AG08395 (cell line): ENCODE measurements around the gene ZBTB40.

Source experiments
- DNase-seq: peaks from one replicate; pipeline ENCODE4 v3.0.0; 2012; ENCODE audit warnings: mixed read lengths, low spot score

Gene ZBTB40

DNA sequence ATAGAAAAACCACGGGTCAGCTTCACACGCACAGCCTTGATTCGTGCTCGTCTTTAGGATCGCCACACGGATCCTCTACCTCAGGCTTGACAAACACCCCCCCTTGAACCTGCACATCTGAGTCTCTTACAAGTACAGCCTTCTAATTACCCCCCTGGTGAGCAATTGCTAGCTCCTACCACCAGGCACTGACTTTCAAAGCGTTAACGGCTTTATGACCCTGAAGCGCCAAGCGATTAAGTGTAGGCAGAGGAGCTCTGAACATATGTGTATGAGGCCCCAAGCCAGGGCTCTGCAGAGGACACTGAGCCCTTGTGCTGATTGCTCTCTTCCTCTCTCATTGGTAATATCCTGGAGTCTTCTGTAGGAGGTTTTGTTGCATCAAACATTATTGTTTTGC lies 55.9 kb downstream of the ZBTB40 start:
- DNase-seq, result no peak

DNA sequence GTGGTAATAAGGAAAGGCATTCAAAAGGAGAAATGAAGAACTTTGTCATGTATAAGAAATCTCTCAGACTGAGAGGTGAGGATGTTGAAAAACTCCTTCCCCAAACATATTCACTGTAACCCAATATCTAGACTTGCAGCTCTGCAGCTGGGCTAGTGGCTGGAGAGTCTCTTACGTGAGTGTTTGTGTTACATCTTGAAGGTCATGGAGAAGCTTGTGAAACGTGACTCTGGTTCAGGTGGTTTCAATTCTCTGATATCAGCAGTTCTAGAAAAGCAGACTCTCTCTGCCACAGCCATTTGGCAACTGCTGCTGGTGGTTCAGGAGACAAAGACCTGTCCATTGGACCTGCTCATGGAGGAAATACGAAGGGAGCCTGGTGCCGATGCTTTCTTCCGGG lies 56.7 kb downstream of the ZBTB40 start:
- no peak for DNase-seq

DNA sequence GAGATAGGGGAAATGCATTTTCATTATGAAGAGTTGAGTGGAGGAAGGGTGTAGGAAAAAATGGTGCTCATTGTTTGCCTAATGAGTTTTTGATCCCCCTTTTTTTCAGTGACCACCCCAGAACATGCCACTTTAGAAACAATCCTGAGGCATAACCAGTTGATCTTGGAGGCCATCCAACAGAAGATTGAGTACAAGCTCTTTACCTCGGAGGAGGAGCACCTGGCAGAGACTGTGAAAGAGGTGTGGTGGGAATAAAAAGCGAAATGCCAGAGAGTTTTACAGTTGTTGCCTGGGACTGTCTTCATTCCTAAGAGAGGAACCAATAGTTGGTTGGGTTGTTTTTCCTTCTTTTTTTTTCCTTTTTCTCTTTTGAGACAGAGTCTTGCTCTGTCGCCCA lies 57.3 kb downstream of the ZBTB40 start:
- DNase-seq, result no peak

DNA sequence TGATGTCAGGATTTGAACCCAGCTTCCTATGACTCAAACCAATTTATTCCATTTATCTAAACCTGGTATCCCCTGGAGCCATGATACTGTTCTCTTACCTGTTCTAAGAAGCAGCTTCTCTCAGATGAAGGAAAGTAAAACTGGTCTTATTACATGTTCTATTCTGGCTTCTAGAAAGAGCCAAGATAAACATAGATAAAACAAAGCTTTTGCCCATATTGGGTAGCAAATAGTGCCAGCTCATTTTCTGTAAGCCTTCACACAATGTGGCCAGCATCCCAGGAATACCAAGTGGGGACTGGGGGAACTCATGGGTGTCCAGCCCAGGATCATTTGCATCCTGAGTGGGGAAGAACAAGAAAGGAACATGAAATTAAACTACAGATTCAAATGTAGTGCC lies 58.2 kb downstream of the ZBTB40 start:
- no peak for DNase-seq

DNA sequence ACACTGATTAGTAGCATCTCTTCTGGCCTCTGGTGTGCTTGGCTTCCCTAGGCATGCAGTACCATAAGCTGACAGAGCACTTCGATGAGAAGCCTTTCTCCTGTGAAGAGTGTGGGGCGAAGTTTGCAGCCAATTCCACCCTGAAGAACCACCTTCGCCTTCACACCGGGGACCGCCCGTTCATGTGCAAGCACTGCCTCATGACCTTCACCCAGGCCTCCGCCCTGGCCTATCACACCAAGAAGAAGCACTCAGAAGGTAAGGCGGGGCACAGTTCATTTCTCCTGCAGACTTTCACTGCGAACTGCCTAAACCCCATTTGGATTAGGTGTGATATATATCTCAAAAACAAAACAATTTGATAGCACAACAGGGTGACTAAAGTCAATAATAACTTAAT lies 61.2 kb downstream of the ZBTB40 start:
- no peak for DNase-seq

DNA sequence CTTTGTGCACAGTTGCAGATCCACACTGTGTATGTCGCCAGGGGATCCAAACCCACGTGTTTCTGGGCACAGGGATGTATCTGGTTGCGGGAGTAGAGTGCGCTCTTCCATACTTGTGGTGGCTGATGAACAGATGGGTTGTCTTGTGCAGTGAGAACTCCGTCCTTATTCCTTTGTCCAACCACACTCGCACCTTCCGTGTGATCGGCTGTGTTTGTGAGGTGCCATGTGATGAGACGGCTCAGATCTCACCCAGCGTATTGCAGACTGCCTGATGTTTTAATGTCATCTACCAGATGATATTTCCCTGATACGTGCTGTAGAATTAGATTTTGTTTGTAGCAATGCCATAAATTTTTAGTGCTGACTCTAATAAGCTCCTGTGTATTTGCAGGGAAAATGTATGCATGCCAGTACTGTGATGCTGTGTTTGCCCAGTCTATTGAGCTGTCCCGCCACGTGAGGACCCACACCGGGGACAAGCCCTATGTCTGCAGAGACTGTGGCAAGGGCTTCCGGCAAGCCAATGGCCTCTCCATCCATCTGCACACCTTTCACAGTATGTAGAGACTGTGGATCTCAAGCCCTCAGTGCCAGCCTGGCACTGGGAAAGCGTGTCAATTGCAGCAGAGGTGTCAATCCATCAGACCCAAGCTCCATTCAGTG lies 65.4 kb downstream of the ZBTB40 start:
- no peak for DNase-seq

DNA sequence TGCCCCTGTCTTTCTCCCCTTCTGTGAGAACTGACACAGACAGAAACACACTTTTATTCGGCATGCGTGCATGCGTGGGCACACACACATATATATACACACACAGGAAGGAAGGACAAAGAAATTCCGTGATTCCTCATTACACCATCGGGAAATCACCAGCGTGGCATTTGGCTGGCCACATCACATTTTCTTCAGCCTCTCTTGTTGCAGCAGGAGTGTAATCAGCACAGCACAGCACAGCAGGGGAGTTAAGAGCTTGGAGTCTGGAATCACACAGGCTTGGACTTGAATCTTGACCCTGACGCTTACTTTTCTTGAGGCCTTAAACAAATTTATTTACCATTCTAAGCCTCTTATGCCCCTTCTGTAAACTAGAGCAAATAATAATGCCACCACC lies 66.3 kb downstream of the ZBTB40 start:
- no peak for DNase-seq

DNA sequence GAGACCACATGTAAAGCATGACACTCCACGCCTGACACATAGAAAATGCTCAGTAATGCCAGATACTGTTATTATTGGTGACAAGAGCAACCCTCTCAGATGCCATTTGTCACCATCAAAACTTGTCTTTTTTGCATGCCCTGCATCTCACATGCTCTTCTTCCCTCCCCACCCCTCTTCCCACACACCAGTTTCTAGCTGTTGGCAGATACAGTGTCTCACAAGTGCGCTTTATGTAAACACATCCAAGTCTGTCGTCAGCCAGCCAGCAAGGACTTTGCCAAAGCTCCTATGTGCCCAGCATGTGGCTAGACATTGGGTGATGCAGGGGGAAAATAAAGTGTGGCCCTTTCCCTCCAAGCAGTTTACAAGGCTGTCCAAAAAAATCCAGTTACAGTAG lies 66.7 kb downstream of the ZBTB40 start:
- no peak for DNase-seq

DNA sequence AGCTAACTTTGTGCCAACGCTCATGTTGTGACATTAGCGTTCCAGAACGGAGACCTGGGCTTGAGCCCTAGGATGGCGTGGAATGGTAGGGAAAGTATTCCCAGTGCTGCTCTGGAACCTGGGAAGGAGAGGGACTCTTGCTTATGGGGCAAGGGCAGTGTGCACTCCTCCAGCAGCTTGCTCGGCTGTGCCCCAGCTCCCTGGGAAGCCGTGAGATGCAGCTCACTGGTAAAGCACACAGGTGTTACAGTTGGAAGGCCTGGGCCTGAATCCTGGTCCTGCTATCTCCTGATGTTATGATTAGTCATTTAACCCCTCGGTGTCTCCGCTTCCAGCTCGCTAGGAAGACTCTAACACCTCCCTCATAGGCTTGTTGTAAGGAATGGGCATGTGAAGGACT lies 69.2 kb downstream of the ZBTB40 start:
- DNase-seq, result no peak

DNA sequence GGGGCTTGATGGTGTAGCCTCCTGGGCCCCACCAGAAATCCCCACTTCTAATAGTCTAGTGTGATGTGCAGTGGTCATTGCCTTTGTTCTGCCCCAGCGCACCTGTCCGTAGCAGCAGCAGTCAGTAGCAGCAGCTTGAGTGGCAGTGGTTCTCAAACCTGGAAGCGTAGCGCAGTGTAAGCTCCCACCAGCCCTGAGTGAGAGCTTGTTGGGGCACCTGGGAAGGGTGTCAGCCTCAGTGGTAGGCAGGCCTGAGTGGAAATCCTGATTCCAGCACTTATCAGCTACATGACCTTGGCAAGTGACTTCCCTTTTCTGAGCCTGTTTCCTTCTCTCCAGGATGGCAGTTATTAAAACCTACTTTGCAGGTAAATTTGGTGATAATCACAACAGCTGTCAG lies 70.0 kb downstream of the ZBTB40 start:
- no peak for DNase-seq

DNA sequence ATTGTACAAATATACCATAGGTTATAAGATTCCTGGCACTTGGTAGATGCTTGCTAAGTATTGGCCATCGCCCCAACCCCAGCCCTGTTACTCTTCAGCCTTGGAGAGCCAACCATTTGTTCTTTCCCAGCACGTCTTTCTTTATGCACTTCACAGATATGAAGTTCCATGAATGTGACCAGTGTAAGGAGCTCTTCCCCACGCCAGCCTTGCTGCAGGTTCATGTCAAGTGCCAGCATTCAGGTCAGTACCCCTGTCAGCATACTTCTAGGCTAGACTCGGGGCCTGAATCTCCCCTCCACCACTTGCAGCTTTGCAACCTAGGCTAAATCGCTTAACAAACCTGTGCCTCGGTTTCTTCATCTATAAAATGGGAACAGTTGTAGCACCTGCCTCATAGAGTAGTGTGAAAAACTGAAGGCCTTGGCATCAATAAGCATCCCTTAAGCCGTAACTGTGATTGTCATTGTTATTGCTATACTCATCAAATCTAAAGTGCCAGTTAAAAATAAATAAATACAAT lies 70.6 kb downstream of the ZBTB40 start:
- DNase-seq, result no peak

DNA sequence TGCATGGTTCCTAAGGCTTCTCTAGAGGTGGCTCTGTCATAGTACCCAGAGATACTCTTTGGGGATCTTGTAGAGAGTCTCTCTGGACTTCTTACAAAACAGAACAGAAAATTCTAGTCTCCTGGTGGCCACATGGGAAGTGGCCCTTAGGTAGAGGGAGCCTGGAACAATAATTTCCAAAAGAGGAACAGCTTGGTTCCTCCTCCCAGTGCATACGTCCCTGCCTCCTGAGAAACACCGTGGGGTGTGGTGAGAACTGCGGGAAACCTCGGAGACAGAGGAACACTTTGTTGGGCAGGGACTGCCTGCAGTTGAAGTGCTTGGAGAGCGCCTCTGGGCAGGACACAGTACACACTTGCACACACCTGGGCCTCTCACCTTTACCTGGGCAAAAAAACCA lies 72.8 kb downstream of the ZBTB40 start:
- DNase-seq, result no peak

DNA sequence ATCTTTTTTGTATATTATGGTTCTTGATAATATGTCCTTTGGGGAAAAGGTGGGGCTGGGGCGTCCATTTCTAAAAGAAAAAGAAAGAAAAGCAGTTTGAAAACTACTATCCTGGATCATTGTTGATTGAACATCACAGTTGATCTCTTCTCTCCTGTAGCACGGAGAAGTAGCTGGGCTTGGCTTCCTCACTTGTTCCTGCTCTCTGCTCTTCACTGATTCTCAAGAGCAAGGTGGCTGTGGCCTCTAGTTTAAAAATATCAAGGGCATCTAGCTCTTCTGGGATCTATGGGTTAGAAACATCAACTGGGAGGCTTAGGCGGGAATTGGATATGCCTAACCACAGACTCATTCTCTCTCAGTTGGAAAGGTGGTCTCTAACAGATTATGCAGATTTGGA lies 73.6 kb downstream of the ZBTB40 start:
- no peak for DNase-seq

DNA sequence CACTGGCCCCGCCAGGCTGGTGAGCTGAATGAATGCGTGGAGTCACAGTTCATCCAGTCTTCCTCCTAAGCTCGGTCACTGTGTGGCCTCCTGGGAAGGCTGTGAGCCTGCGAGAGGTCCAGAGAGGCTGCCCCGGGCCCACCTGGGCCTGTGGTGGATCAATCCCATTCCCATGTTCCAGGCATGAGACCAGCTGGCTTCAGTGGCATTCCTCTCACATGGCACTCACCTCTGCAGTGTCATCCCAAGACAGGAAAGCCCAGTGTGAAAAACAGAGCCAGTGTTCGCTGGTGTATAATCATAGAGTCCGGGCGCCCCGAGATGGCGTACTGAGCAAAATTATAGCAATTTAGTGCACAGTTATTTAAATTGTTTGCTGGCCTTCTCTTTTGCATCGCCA lies 74.0 kb downstream of the ZBTB40 start:
- no peak for DNase-seq

DNA sequence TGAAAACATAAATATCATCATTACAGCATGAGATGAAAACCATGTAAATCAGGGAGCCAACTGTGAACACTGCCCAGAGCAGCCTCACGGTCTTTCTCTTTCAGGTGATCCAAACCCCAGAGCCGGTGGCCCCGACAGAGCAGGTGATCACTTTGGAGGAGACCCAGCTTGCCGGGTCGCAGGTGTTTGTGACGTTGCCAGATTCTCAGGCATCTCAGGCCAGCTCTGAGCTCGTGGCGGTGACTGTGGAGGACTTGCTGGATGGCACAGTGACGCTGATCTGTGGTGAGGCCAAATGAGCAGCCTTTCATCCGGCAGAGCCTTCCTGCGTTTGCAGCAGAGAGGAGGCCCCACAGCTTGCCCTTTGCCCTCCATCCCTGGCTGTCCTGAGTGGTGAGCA lies 74.4 kb downstream of the ZBTB40 start:
- DNase-seq, result no peak

DNA sequence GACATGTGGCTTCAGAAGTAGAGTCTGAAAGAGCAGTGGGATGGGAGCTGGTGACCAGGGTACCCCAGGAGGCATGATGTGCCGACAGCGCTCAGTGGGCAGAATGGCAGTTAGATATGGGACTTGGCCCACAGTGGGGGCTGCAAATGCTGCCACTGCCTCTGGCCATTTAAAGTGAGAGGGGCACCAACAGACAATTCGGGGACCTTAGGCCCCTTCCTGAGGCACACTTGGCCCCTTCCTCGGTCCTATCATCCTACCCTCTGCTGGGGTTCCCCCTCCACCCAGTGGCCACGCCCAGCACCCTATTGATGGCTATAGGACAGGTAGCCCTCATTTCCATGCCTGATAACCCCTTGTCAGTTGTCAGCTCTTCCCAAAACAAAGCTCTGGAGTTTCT lies 75.0 kb downstream of the ZBTB40 start:
- DNase-seq, result no peak

DNA sequence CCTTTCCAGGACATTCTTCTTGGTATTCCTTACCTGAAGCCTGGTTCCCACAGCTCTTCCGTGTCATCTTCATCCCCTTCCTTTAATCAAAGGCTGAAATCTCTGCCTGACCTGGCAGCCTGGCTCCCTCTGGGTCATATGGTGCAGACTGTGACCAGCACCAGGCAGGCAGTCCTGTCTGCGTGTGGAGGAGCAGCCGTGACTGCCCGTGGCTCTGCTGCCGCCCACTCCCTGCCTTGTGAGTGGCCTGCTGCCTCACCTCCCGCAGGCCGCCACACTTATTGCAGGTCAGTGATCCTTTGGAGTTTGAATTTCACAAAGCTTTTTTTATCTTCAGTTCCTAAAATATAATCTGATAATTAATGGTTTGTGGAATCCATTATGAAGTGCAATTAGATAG lies 75.5 kb downstream of the ZBTB40 start:
- DNase-seq, result no peak

DNA sequence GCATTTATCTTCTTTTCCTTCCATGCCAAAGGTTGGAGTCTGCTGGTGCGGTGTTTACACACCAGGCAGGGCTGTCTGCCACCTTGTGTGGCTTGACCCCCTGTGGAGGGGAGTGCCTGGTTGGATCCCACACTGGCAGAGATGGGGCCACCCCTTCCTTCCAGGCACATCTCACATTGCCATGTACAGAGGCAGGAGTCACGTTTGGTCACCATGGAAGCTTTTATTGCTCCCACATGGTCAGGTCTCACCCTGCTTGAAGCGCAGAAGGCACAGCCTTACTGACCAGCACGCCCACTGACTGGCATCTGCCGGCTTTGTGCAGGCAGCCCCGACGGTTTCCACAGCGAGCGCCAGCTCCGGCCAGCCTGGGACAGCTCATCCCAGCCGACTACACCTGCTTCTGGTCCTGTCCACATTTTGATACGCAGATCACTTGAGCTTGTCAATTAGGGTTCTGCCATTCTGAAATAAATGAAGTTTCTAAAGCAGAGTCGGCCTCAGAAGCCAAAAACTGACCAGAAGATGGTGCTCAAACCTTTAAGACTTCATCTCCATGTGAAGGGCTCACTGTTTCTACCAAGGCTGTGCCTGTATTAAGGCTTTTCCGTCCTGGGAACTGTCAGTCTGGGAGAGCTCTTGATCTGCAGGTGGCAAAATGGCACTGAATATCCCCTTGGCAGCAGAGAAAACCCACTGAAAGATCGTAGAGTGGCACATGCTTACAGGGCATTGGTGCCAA lies 76.1 kb downstream of the ZBTB40 start:
- DNase-seq, result no peak

DNA sequence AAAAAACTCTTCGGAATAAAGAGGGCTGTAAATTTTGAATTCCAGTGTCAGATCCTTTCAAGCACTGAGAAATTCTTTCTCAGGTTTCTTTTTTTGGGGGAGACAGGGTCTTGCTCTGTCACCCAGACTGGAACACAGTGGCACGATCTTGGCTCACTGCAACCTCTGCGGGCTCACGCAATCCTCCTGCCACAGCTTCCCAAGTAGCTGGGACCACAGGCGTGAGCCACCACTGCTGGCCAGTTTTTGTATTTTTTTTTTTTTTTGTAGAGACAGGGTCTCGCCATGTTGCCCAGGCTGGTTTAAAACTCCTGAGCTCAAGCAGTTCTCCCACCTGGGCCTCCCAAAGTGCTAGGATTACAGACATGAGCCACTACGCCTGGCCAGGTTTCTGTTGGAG lies 76.8 kb downstream of the ZBTB40 start:
- DNase-seq, result no peak

DNA sequence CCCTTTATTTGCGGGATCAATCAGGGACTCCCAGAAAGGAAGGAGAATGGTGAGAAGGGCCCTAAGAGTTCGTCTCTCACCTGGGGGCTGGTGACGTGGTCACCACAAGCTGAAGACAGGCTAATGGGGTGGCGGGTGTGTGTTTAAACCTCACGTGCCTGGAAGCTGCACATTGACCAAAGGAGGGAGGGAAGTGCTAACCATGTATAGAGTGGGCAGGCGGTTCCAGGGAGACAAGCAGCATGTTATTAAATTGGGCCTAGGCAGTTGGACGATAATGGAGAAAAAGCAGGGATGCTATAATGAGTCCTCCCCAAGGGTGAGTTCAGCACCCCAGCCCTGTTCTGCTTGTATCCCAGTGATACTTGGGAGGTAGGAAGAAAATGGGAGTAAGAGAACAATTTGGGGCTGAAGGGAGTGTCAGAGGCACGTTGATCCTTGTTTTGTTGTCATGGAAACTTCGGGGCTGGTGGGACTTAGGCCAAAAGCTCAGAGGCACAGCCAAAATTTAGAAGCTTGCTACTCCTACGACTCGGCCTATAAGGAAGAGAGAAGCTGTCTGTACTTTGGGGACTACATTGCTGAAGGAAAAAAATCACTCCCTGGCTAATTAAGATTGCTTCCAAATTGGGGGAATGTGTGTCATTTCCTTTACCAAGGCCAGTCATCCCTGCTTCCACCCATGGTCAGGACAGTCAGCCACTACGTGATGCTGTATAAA lies 78.4 kb downstream of the ZBTB40 start:
- DNase-seq, result peak; percentile 68

DNA sequence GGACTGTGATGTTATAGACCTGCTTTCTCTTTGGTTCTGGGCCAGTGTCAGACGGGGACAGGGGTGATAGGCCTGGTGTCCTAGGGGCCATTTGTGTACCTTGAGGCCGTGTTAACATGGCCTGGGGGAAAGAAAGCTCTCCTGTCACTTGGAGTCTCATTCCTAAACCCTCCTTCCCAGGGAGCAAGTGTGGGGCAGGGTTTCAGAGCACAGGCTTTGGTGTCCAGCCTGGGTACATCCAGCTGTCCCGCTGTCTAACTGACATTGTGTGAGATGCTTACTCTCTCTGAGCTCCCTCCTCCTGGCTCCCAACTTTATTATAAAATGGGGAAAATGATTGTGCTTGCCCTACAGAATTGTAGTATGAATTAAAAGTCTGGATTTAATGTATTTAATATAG lies 79.1 kb downstream of the ZBTB40 start:
- no peak for DNase-seq

DNA sequence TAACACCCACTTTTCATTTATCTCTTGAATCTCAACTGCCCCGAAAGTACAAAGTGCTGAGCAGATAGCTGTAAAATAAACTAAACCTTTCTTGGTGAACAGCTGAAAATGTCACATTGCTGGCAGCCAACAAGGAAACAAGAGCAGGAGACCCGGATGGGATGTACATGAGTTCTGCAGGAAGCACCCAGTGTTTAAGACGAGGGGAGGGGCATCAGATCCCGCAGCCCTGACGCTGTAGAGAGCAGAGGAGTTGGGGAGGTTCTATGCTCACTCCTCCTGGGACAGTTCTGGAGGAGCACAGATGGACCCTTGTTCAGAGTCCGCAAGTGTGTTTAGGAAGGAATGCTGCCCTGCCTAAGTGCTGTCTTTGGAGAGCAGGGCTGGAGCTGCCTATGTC lies 79.6 kb downstream of the ZBTB40 start:
- DNase-seq, result no peak

DNA sequence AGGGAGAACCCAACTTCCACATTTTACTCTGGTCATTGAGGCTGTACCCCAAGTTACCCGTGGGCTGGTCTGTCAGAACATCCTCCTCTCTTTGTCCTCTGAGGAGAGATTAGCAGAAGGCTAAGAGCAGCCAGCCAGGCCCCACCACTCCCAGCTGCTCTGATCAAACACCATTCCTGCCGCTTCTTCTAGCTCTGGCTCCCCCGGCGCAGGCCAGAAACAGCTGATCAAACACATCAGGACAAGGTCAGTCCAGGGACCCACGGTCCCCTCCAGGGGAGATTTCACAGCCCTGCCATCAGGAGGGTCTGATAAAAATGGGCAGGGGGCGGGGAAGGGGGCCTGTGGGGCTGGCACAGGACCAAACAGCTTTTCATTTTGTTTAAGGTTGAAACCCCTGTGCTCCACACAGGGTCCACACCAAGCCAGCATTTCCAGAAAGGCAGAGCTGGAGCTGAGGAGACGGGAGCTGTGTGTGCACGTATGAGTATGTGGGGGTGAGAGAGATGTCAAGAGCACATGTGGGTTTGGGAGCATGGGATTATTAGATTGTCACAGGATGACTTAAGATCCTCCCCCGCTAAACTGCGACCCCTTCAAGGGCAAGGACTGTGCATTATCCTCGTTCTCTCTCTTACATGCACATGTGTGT lies 81.7 kb downstream of the ZBTB40 start:
- no peak for DNase-seq
